Stimulated activated CD4-positive, alpha-beta T cell treated with anti-CD3 and anti-CD28 coated beads, Interleukin-4, amount 100 ng/mL, for 48 hours (primary cell): Measurements from ENCODE around the gene RPRM.
"Not testable (repeated sequence)": the region's sequence is repeated elsewhere in the genome, so short reads cannot be mapped to it uniquely, and the experiment has no call there.

ENCODE experiments used
- DNase-seq, 2 donors: peaks; one replicate each; pipeline ENCODE4 v3.0.0-alpha.2; 2020; ENCODE audit warnings: low read depth in 2 of 2

Gene RPRM

DNA sequence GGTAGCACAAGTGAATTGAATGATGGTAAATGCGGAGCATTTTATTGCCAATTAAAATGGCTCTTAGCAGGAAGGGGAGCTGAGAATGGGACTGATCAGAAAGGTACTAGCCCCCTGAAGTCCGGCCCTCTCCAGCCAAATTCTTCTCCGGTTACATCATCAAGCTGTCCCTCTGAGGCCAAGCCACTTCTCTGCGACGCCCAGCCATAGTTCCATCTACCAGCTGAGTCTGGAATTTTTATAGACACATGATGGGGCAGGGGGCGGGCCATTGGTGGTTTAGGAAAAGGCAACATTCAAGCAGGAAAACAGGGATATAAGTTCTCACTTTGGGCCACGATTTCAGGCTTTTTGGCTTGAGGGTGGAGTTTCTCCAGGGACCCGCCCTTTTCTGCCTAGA, 22.7 kb downstream of the RPRM start:
- DNase-seq = no peak

DNA sequence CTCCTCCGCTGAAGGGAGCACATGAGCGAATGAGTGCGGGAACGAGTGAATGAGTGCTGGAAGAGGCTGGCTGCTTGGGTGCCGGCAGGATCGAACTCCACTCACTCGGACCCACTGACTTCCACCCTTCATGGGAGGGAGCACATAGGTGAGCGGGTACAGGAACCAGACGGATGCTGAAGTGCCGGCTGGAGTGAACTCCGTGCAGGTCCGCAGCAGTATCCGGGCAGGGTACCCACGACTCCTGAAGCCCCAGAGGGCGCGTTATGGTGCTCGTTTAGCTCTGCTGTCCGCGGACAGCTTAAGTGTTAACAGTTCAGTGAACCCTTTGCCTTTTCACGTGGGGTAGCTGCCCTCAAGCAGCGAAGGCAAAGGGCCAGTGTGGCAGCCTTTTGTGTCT, 23.2 kb downstream of the RPRM start:
- no peak for DNase-seq

- no peak for DNase-seq
Measured at GRCh38 chr2:153451611-153452010, 27.0 kb downstream of the RPRM start.

- no peak for DNase-seq
Measured at GRCh38 chr2:153443106-153443505, 35.5 kb downstream of the RPRM start.

- not testable (repeated sequence) for DNase-seq
Measured at GRCh38 chr2:153442616-153443015, 35.9 kb downstream of the RPRM start.

- not testable (repeated sequence) for DNase-seq
Measured at GRCh38 chr2:153440090-153440489, 38.5 kb downstream of the RPRM start.

DNA sequence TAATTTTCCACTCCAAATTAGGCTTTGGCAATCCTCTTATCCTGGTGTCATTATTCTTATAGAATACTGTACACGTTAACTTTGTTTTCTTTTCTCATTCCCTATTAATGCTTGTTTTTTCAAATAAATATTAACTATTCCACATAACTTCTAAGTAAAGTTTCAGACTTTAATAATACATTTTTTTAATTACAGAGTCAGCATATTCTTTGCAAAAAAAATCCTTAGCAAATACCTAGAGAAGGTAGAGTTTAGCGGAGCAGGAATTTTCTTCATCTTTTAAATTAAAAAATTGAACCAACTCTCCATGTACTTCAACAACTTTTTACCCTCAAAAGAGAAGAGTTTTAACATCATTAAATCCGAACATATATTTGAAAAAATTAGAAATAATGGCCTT, 45.2 kb downstream of the RPRM start:
- no peak for DNase-seq

- DNase-seq = no peak
Measured at GRCh38 chr2:153432381-153432780, 46.2 kb downstream of the RPRM start.

GRCh38 chr2:153431114-153431513, 47.4 kb downstream of the RPRM start:
- no peak for DNase-seq
